ENCODE measurements around the gene ANKMY1.

ANKMY1 gene

DNA sequence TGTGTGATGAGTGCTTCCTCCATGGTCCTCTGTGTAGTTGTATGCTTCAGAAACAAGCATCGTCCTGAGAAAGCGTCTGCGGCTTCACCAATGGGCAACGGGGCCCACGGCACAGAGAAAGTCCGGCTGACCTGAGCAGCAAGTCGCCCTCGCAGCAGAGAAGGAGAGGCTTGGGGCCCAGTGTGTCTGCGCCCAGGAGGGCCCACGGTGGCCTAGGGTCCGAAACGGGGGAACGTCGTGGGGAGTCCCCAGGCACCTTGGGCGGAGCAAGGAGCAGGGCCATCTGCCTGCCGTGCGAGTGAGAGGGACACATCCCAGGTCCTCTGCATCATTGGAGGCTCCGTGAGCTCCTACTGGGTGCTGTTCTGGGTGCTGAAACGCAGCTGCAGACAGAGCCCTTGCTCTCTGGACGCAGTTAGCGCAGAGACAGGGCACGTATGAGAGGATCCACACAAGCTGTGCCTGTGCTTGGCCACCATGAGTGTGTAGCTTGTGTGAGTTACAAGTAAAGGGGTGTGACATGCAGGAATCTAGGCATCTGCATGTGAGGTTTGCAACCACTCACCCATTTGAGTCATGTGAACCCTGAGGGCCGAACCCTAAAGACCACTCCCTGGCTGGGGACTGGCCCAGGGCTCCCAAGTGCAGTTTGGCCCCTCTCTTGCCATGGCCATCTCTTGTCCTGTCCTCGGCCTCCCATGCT, 111.7 kb downstream of the ANKMY1 start:
- no peak for DNase-seq

GRCh38 chr2:240444464-240444863, 113.3 kb downstream of the ANKMY1 start:
- DNase-seq, result no peak

GRCh38 chr2:240443891-240444301, 113.9 kb downstream of the ANKMY1 start:
- DNase-seq, result no peak

- DNase-seq, result no peak
Observed at GRCh38 chr2:240442891-240443715, 114.7 kb downstream of the ANKMY1 start.

GRCh38 chr2:240441993-240442411, 115.8 kb downstream of the ANKMY1 start:
- no peak for DNase-seq

GRCh38 chr2:240441326-240441992, 116.3 kb downstream of the ANKMY1 start:
- DNase-seq, result no peak

GRCh38 chr2:240440704-240441320, 117.0 kb downstream of the ANKMY1 start:
- DNase-seq, result no peak

DNA sequence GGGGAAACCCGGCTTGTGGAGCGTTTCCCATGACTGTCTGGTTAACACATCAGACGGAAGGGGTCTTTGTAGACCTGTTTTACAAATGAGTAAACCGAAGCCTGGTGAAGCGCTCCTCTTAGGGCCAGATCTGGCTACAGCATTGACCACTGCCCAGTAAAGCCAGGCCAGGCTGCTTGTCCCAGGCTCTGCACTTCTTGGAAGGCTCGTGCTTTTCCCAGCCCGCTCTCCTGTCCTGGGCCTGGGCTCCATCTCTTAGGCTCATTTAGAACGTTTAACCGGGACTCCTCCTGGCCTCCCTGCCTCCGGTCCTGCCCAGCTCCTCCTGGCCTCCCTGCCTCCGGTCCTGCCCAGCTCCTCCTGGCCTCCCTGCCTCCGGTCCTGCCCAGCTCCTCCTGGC, 117.5 kb downstream of the ANKMY1 start:
- DNase-seq, result no peak

DNA sequence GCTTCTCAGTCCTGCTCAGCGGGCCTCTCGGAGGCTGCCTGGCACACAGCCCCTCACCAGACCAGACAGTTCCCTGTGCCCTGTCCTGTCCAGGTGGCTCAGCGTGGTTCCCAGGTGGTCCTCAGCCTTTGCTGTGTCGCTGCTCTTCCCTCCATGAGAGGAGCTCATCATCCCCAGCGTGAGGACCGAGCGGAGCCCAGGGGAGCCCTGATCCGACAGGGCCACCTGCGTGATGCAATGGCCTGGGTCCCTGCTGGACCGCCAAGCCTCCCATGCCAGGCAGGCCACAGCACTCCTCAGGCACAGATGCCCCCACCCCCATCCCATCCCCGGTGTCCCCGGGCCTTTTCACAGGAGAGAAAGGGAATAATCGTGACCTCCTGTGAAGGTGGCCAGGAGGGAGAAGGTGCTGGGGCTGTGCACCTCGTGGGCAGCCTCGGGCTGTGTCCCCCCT, 118.1 kb downstream of the ANKMY1 start:
- no peak for DNase-seq

DNA sequence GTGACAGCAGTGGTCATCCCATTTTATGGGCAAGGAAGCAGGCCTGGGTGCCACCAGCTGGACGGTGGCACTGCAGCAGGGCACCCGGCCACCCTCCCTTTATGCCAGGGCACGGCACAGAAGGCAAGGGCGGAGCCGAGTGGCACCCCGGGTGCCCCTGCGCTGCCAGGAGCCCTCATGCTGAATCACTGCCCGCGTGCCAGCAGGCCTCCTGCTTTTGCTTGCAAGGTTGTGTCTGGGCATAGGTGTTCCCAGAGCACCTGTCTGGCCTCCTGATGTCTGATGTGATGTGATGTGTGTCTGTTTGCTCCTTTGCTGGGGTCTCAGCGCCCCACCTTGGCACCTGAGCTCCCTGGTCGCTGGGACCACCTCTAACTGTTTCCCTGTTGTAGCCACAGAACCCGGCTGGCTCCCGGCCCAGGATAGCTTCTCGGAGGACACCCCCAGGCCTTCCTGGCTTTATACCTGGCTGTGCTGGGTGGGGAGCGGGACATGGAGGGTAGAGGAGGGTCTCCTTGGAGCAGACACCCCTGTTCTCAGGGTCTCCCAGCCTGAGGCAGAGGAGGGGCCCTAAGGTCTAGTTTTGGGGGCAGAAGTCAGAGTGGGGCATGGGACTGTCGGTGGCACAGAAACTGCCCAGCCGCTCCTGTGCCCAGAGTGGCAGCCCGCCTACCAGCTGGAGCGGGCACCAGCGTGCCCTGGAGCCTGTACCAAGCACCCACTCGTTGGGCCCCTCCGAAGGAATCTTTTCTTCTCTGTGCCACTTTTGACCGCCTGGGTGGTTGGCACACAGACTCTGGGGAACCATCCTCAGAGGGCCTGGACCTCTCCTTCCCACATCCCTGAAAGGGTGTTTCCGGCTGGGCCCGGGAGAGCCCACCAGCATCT, 118.7 kb downstream of the ANKMY1 start:
- DNase-seq, result no peak

- DNase-seq, result peak; percentile 45
Observed at GRCh38 chr2:240437861-240438809, 119.7 kb downstream of the ANKMY1 start.

DNA sequence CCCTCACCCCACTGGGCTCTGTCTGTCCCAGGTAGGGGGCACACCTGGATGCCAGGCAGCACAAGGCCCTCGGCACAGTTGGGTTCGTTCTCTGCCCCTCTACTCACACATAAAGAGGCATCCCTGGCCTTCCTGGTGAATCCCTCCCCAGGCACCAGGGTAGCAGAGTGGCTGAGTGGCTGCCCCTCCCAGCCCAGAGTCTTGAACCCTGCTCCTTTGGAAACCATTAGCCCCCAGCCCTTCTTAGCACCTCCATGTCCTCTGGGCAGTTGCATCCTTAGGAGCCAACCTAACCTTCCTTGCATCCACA, 120.3 kb downstream of the ANKMY1 start:
- no peak for DNase-seq

- DNase-seq, result peak; percentile 20
Observed at GRCh38 chr2:240436683-240437550, 120.9 kb downstream of the ANKMY1 start.

DNA sequence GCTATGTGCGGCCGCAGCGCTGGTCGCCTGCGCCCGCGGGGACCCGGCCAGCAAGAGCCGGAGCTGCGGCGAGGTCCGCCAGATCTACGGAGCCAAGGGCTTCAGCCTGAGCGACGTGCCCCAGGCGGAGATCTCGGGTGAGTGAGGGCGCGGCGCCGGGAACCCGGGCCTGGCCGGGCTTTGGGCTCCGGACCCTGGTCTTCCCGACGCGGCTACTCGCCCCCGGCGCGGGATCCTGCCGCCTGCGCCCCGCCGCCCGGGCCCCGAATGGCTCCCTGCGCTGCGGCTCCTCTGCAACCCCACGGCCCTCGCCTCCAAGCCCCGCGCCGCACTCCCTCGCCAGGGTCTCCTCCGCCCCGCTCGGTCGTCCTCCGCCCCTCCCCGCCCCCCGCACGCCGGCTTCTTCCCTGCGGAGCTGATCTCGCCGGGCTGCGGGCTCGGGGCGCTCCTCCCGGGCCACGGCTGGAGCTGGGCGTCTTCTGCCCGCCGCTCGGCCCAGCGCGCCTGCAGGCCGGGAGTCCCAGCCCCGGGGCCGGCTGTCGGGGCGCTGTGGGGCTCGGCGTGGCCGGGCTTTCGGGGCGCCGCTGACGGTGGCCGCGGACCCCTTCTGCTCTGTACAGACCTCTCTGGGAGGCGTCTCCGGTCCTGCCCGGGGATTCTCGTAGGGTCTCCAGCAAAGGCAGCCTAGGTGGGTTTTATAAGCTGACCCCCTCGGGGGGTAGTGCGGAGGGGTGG, 121.7 kb downstream of the ANKMY1 start:
- peak; percentile 8 for DNase-seq

DNA sequence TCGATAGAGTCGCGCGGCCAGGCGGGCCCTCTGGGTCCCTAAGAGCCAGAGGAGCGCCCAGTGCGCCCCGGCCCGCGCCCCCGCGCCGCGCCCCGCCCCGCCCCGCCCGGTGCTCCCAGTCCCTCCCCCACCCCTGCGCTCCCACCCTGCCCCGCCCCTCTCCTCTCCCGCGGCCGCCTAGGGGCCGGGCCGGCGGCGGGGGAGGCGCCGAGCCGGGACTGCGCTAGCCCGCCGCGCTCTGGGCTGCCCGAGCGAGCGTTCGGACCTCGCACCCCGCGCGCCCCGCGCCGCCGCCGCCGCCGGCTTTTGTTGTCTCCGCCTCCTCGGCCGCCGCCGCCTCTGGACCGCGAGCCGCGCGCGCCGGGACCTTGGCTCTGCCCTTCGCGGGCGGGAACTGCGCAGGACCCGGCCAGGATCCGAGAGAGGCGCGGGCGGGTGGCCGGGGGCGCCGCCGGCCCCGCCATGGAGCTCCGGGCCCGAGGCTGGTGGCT, 122.3 kb downstream of the ANKMY1 start, which contains the start of gene GPC1:
GPC1 (plus strand) TSS at position 207 of the 491 bp plus-strand sequence; CDS start at position 463, 256 bp downstream.
- DNase-seq, result peak; percentile 84

DNA sequence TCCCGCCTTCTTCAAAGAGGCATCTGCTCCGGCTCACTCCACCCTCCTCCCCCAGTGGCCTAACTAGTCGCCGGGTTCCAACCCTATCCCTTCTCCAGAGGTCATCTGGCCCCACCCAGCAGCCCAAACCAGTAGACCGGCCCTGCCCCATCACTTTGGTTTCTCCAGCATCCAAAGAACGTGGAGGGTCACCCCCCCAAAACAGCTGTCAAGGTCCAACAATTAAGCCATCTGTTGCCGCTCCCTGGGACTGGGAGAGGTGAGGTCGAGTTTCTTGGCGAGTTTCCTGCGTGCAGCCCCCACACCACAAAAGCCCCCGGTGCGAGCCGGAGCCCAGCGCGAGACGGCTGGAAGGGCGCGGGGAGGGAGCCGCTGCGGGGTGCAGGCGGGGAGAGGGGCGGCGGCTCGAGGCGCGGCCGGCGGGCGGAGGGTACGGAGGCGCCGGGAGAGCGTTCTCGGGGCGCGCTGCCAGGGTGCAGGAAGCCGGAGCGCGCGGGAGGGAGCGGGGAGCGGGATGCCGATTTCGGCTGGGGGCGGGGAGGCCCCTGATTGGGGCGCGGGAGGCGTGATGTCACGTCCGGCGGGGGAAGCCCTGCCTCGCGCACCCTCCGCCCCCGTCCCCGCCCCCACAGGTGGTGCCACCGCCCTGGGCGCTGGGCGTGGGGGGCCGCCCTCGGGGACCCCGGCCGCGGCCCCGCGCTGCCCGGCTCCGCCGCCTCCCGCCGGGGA, 122.9 kb downstream of the ANKMY1 start:
- DNase-seq, result peak; percentile 93

DNA sequence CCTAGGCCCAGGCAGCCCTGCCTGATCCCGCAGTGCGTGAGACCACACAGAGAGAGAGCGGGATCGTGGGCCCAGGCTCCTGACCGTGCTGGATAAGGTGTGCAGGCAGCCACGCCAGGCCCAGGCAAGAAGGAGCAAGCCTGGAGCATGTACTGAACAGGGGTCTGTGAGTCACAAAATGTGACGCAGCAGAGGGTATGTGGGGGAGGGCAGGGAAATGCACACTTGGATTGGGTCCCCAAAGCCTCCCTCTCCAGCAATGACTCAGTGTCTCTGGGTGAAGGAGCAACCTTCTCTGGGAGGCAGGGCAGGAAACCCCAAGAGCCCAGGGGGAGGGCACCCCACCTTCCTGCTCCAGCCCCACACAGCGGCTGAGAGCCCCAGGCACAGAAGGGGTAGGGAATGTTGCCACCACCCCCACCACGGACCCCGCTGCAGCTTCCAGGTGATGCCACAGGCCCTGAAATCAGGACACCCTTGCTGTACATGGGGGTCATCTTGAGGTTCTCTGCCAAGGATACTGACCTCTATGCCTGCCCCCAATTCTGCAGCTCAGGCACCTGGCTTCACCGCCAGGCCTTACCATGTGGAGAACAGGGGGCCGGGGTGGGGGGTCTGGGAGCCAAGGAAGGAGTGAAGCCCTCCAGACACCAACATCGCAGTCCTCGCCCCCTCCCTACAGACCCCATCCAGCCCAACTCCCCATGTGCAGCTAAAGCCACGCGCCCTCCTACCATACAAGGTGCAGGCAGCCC, 123.6 kb downstream of the ANKMY1 start:
- DNase-seq, result peak; percentile 94
